Measurements from ENCODE around the gene TP53.

GRCh38 chr17:7627250-7628121 lies 59.8 kb downstream of the TP53 start, which contains the start of gene SAT2:
- TF ChIP-seq FOS (IDR thresholded peaks at IDR 0.05; ENCODE audit: low read depth, low read length) (no peak), CTCF (conservative IDR thresholded peaks at IDR 0.05; ENCODE audit: low read depth, low read length) (no peak), CEBPB (IDR thresholded peaks at IDR 0.05; ENCODE audit: low read depth, low read length) (no peak), POLR2A (IDR thresholded peaks at IDR 0.05; ENCODE audit: low read depth, low read length) (peak; percentile 85), SMC3 (IDR thresholded peaks at IDR 0.05; ENCODE audit: low read depth, low read length) (no peak), NFE2L2 (IDR thresholded peaks at IDR 0.05; ENCODE audit: low read depth, low read length) (no peak), ELK1 (IDR thresholded peaks at IDR 0.05; ENCODE audit: borderline replicate concordance, low read depth, low read length) (no peak), BHLHE40 (IDR thresholded peaks at IDR 0.05; ENCODE audit: low read depth, low read length) (no peak), RCOR1 (IDR thresholded peaks at IDR 0.05; ENCODE audit: insufficient replicate concordance, low read length) (no peak), RAD21 (IDR thresholded peaks at IDR 0.05; ENCODE audit: low read length) (no peak), USF2 (IDR thresholded peaks at IDR 0.05; ENCODE audit: low read depth, low read length) (no peak)
